Measurements from ENCODE around the gene FEZF2.

FEZF2 gene

GRCh38 chr3:62372621-62373041, 719 bp downstream of the FEZF2 start:
- DNase-seq, result no peak

- DNase-seq, result no peak
Measured at GRCh38 chr3:62371720-62372591, 1.4 kb downstream of the FEZF2 start.

GRCh38 chr3:62370858-62371719, 2.3 kb downstream of the FEZF2 start:
- DNase-seq, result no peak

- no peak for DNase-seq
Measured at GRCh38 chr3:62370112-62370857, 3.1 kb downstream of the FEZF2 start.

GRCh38 chr3:62369476-62369743, 3.9 kb downstream of the FEZF2 start:
- DNase-seq, result no peak

- no peak for DNase-seq
Measured at GRCh38 chr3:62368705-62369475, 4.5 kb downstream of the FEZF2 start.

GRCh38 chr3:62368290-62368704, 5.1 kb downstream of the FEZF2 start:
- DNase-seq, result no peak

- no peak for DNase-seq
Measured at GRCh38 chr3:62367763-62368195, 5.6 kb downstream of the FEZF2 start.

GRCh38 chr3:62366126-62366484, 7.2 kb downstream of the FEZF2 start:
- no peak for DNase-seq

GRCh38 chr3:62365391-62366125, 7.8 kb downstream of the FEZF2 start:
- no peak for DNase-seq

GRCh38 chr3:62364191-62364590, 9.2 kb downstream of the FEZF2 start:
- no peak for DNase-seq

GRCh38 chr3:62363275-62363674, 10.1 kb downstream of the FEZF2 start:
- no peak for DNase-seq

GRCh38 chr3:62361824-62362223, 11.5 kb downstream of the FEZF2 start:
- DNase-seq, result no peak

- DNase-seq, result no peak
Measured at GRCh38 chr3:62361261-62361660, 12.1 kb downstream of the FEZF2 start.

- DNase-seq, result no peak
Measured at GRCh38 chr3:62359531-62359930, 13.8 kb downstream of the FEZF2 start.

GRCh38 chr3:62356356-62356755, 17.0 kb downstream of the FEZF2 start:
- DNase-seq, result no peak

GRCh38 chr3:62355703-62356102, 17.6 kb downstream of the FEZF2 start:
- DNase-seq, result no peak

GRCh38 chr3:62343755-62344154, 29.6 kb downstream of the FEZF2 start:
- DNase-seq, result no peak

GRCh38 chr3:62335196-62335595, 38.2 kb downstream of the FEZF2 start:
- peak; percentile 41 for DNase-seq

GRCh38 chr3:62332835-62333244, 40.5 kb downstream of the FEZF2 start:
- no peak for DNase-seq

- DNase-seq, result no peak
Measured at GRCh38 chr3:62332017-62332416, 41.3 kb downstream of the FEZF2 start.

GRCh38 chr3:62329971-62330370, 43.4 kb downstream of the FEZF2 start:
- no peak for DNase-seq
